Neural progenitor cell (in vitro differentiated cells): ENCODE results near the gene SLC35E4.

Source experiments
- EZH2 ChIP-seq: fragments of 200-600 bp; sonication (generic); IDR thresholded peaks from 2 replicates; pipeline ENCODE4 v1.6.1; 2017; ENCODE audit warnings: antibody characterized with exemption, mild to moderate bottlenecking, moderate library complexity
- EZH2phosphoT487 ChIP-seq: fragments of 200-600 bp; sonication (generic); IDR thresholded peaks from 2 replicates; pipeline ENCODE4 v1.6.1; 2017; ENCODE audit warnings: antibody characterized with exemption
- TF ChIP-seq, protein P1 (sequence below): fragments of 200-600 bp; sonication (generic); IDR thresholded peaks from 2 replicates; pipeline ENCODE4 v1.5.1; 2017; ENCODE audit warnings: antibody characterized with exemption, mild to moderate bottlenecking

DNA sequence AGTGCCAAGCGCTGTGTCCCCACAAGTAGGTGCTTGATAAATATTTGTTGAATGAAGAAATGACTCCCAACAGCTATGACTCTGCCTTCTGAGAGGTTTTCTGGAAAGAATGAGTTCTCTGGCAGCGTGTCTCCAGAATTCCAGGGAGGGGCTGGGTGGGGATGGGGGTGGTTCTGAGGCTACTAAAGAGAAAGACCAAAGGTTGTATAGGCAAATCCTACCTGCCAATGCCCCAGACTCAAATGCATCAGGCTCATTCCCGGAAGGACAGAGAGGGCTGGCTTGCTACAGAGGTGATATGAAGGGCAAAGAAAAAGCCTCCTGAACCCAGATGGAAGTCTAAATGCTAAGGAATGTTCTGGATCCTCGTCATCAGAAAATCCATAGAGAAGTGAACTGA is 30.2 kb downstream of the SLC35E4 start:
- TF ChIP-seq, protein P1, sequence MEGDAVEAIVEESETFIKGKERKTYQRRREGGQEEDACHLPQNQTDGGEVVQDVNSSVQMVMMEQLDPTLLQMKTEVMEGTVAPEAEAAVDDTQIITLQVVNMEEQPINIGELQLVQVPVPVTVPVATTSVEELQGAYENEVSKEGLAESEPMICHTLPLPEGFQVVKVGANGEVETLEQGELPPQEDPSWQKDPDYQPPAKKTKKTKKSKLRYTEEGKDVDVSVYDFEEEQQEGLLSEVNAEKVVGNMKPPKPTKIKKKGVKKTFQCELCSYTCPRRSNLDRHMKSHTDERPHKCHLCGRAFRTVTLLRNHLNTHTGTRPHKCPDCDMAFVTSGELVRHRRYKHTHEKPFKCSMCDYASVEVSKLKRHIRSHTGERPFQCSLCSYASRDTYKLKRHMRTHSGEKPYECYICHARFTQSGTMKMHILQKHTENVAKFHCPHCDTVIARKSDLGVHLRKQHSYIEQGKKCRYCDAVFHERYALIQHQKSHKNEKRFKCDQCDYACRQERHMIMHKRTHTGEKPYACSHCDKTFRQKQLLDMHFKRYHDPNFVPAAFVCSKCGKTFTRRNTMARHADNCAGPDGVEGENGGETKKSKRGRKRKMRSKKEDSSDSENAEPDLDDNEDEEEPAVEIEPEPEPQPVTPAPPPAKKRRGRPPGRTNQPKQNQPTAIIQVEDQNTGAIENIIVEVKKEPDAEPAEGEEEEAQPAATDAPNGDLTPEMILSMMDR: no peak
- TF ChIP-seq EZH2 (no peak), EZH2phosphoT487 (no peak)
